ENCODE data around the gene MUC22.

Gene MUC22

DNA sequence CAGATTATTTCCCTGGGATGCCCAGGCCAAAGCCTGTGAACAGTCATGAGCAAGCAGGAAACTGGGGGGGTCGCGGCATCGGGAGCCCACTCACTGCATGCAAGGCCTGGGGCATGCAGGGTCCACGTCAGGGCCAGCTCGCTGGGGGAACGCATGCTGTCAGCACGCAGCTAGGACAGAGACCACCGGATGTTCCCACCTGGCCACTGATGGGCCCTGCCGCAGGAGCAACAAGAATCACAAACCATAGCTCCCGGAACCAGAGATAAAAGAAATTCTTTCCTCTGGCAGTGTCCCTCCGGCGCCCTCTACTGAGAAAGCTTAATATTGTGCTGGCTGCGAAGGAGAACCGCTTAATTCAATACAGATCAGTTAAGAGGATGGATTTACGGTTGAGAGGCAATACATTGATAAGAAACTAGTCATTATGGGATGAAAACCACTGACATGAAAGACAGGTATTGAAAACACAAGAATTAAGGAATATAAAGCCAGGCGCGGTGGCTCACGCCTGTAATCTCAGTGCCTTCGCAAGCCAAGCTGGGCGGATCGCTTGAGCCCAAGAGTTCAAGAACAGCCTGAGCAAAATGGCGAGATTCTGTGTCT, 69.5 kb downstream of the MUC22 start:
- no peak for DNase-seq (ENCODE audit: low read depth)

DNA sequence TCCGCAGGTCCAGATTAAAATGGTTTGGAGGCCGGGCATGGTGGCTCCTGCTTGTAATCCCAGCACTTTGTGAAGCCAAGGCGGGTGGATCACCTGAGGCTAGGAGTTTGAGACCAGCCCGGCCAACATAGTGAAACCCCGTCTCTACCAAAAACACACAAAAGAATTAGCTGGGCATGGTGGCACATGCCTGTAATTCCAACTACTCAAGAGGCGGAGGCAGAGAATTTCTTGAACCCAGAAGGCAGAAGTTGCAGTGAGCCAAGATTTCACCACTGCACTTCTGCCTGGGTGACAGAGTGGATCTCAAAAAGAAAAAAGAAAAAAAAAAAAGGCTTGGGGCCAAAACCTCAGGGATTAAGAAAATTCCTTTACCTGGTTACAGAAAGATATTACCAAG, 71.6 kb downstream of the MUC22 start:
- DNase-seq (ENCODE audit: low read depth) = no peak

DNA sequence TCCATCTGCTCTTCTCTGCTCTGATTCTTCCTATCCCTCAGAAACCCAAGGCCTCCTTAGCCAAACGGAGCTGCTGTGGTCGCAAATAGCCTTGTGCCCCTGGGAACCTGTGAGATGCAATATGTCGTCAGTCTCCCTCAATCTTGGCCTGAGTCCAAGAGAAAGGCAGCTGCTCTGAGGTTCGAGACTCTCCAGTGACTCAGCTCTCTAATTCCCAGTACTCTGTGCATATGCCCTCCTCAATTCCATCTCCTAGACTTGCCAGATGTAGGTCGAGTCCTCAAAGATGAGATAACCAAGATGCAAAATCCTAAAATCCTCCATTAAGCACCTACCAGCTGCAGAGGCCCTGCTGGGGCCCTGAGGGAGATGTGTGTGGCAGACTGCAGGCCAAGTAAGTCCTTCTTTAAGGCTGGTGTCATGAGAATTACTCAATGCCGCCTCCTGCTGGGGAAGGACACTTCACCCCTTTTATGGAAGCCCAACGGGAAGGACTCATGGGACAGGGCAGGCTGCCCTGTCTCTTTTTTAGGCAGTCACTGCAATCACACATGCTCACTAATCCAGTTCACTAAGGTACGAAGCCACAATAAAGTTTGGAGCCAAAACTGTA, 73.6 kb downstream of the MUC22 start:
- peak; percentile 93 for DNase-seq (ENCODE audit: low read depth)
